A673 (cell line): Measurements from ENCODE around the gene DNMBP.

Experiments used
- EZH2 ChIP-seq: fragments of 200-600 bp; sonication (generic); IDR thresholded peaks from 2 replicates; pipeline ENCODE4 v1.6.1; 2017; ENCODE audit warnings: borderline replicate concordance, low read depth, mild to moderate bottlenecking, mixed read lengths, antibody characterized with exemption, low read length; ENCODE audit not compliant: poor library complexity, severe bottlenecking
- TF ChIP-seq, protein P1 (sequence below): fragments of 300-800, 200-600 bp; sonication (generic); conservative IDR thresholded peaks from 2 replicates; pipeline ENCODE4 v1.5.1; 2017; ENCODE audit warnings: low read depth, mild to moderate bottlenecking, antibody characterized with exemption, low read length, moderate library complexity, mixed read lengths

DNA sequence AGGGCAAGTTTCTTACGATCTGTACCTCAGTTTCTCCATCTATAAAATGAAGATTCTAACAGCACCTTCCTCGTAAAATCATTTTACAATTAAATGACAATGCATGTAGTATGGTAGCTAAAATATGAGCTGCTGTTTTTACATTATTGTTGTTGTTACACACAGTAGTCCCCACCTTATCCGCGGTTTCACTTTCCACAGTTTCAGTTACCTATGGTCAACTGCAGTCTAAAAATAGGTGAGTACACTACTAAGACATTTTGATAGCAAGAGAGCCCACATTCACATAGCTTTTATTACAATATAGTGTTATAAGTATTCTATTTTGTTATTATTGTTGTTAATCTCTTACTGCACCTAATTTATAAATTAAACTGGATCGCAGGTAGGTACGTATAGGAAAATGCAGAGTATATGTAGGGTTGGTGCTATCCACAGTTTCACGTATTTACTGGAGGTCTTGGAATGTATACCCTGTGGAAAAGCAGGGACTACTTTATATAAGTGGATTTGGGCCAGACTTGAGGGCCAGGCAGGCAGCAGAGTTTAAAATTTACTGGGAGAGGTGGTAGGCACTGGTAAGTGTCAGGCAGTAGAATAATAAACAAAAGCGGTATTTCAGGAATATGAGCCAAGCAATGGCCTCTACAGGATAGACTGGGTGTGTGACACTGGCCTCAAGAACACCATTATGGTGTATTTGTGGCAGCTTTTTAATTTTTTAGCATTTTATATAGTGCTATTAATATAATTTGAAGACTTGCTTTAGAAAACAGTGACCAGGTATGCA is 10.2 kb downstream of the DNMBP start:
- TF ChIP-seq EZH2 = no peak
- TF ChIP-seq, protein P1, sequence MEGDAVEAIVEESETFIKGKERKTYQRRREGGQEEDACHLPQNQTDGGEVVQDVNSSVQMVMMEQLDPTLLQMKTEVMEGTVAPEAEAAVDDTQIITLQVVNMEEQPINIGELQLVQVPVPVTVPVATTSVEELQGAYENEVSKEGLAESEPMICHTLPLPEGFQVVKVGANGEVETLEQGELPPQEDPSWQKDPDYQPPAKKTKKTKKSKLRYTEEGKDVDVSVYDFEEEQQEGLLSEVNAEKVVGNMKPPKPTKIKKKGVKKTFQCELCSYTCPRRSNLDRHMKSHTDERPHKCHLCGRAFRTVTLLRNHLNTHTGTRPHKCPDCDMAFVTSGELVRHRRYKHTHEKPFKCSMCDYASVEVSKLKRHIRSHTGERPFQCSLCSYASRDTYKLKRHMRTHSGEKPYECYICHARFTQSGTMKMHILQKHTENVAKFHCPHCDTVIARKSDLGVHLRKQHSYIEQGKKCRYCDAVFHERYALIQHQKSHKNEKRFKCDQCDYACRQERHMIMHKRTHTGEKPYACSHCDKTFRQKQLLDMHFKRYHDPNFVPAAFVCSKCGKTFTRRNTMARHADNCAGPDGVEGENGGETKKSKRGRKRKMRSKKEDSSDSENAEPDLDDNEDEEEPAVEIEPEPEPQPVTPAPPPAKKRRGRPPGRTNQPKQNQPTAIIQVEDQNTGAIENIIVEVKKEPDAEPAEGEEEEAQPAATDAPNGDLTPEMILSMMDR = no peak
